Activated naive CD4-positive, alpha-beta T cell treated with anti-CD3 and anti-CD28 coated beads, Interleukin-2, amount 10 ng/mL, durations not matched to agents 7 days and 5 days (primary cell): ENCODE results near the gene SSC5D.

Experiments used
- CTCF ChIA-PET: fragments of 350-600 bp; sonication (Branson Sonifier 250); formaldehyde crosslinking; loops from one replicate; lab custom pipeline; 2021; ENCODE audit warnings: antibody characterized with exemption; lab: Charles Lee
- DNase-seq: peaks from one replicate; pipeline ENCODE4 v3.0.0-alpha.2; 2020
- H3K27ac Mint-ChIP-seq: one replicate; pipeline ENCODE4 v1.8.0; 2021; ENCODE audit warnings: mild to moderate bottlenecking, moderate library complexity, mixed read lengths
- H3K27me3 Mint-ChIP-seq: one replicate; pipeline ENCODE4 v1.8.0; 2021; ENCODE audit warnings: mild to moderate bottlenecking, mixed read lengths
- H3K36me3 Mint-ChIP-seq: one replicate; pipeline ENCODE4 v1.8.0; 2021; ENCODE audit warnings: mixed read lengths
- H3K4me1 Mint-ChIP-seq: one replicate; pipeline ENCODE4 v1.8.0; 2021; ENCODE audit warnings: mixed read lengths
- H3K4me3 Mint-ChIP-seq: one replicate; pipeline ENCODE4 v1.8.0; 2021; ENCODE audit warnings: mild to moderate bottlenecking, moderate library complexity, mixed read lengths
- H3K9me3 Mint-ChIP-seq: one replicate; pipeline ENCODE4 v1.8.0; 2021; ENCODE audit warnings: mixed read lengths

Gene SSC5D

DNA sequence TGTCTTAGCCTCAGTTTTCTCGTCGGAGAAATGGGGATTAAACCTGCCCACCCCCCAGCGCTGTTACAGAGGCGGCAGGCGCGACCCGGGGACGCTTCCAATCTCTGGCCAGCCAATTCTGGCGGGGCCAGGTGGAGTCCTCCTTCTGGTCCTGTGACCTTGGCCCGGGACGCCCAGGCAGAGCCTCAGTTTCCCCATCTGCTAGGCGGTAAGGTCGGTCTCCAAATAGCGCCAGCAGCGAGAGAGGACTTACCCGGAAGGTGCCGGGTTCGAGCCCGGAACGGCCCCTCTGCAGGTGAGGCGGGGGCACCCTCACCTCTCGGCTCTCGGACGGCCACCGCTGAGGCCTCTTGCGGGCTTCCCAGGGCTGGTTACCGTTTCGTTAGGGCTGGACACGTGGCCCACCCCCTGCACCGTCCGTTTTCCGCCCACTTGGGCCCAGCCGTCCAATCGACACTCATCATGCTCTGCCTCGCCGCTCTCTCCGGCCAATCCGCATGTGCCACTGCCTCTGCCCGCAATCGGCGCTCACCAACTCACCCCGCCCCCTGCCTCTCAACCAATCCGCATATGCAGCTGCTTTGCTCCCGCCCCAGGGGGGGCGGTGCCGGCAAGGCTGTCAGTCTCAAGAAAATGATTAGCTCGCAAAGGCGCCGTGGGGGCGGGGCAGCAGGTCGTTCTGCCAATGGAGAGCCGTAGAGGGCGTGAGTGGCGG lies 26.8 kb upstream of the SSC5D start, which contains the start of gene ISOC2:
ISOC2 (minus strand) TSS at position 384 of the 715 bp plus-strand sequence. CDS start 5,156 bp downstream, outside the sequence.
- peak; percentile 100 for DNase-seq
- H3K4me3 Mint-ChIP-seq = peak within 1 kb of the TSS; percentile 74
- H3K9me3 Mint-ChIP-seq = no peaks in the 10 kb centered on the region
- peak within 1 kb of the TSS; percentile 85 for H3K27ac Mint-ChIP-seq
- peaks cover 22% of the 10 kb centered on the region for H3K27me3 Mint-ChIP-seq
- CTCF ChIA-PET = interaction anchor here (0.7 to 1.1 kb wide), 4 partner anchors 31 to 171 kb away, joined by 3 to 7 read pairs (median 3); no protein-coding TSS in a partner anchor
- no peaks in the 10 kb centered on the region for H3K36me3 Mint-ChIP-seq
- H3K4me1 Mint-ChIP-seq = peaks cover 23% of the 10 kb centered on the region

DNA sequence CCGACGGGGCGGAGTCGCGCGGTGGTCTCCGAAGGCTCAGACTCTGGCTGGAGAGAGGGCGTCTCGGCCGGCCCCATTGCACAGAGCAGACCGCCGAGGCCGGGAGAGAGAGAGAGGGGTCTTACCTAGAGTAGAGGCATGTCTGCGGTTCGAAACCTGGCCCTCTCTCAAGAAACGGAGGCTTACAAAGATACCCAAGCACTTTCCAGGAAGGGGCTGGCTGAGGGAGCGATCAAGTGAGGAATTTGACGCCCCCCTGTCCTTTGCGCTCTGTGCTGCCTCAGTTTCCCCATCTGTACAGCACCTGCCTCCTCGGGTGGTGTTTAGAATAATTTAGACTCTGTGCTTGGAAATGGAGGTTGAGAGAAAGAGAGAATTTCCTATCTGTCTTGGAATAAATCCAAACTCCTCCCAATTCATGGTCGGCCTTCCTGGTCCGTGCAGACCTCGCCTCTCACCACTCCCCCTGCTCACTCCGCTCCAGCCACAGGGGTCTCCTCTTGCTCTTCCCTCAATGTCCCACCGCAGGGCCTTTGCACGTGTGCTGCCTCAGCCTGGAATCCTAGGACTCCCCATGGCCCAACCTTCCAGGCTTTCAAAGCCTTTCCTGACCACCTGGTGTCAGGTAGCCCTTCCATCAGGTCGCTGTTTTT lies 26.1 kb upstream of the SSC5D start:
- H3K27me3 Mint-ChIP-seq = peaks cover 22% of the 10 kb centered on the region
- CTCF ChIA-PET = interaction anchor here (0.7 to 1.1 kb wide), 4 partner anchors 30 to 170 kb away, joined by 3 to 7 read pairs (median 3); no protein-coding TSS in a partner anchor
- no peaks in the 10 kb centered on the region for H3K36me3 Mint-ChIP-seq
- peaks cover 23% of the 10 kb centered on the region for H3K4me1 Mint-ChIP-seq
- no peaks in the 10 kb centered on the region for H3K9me3 Mint-ChIP-seq
- peak overlapping the region; percentile 74 for H3K4me3 Mint-ChIP-seq
- no peak for DNase-seq
- peak overlapping the region; percentile 85 for H3K27ac Mint-ChIP-seq

DNA sequence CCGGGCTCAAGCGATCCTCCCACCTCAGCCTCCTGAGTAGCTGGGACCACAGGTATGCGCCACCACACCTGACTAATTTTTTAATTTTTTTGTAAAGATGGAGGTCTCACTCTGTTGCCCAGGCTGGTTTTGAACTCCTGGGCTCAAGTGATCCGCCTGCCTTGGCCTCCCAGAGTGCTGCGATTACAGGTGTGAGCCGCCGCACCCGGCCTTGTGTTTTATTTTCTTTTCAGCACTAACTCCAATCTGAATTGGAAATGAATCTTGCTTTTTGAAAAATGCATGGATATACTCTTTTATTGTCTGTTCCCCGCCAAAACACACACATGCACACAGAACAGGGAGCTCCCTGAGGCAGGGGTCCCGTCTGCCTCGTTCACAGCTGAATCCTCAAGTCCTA lies 25.5 kb upstream of the SSC5D start:
- peaks cover 23% of the 10 kb centered on the region for H3K4me1 Mint-ChIP-seq
- DNase-seq = no peak
- H3K4me3 Mint-ChIP-seq = peak overlapping the region; percentile 74
- no peaks in the 10 kb centered on the region for H3K36me3 Mint-ChIP-seq
- CTCF ChIA-PET = no interaction called here
- H3K9me3 Mint-ChIP-seq = no peaks in the 10 kb centered on the region
- H3K27me3 Mint-ChIP-seq = peaks cover 22% of the 10 kb centered on the region
- H3K27ac Mint-ChIP-seq = peak overlapping the region; percentile 85

DNA sequence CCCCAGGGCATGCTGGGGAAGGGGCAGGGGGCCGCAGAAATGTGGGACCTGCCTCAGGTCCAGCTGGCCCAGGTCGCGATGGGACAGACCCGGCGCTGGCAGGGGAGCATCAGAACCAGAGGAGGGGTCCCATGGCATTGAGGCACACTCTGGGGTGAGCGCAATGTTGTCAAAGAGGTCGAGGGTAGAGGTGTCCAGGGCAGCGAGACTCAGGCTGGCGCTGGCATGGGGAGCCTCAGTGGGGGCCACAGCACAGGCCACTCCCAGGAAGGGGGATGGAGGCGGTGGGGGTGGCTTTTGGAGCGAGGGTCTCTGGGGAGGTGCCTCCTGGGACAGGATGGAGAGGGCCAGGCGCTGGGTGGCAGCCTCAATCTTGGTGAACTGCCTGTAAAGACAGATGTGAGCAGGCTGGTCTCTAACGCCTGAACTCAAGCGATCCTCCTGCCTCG lies 24.6 kb upstream of the SSC5D start:
- Mint-ChIP-seq H3K36me3 (no peaks in the 10 kb centered on the region), H3K4me3 (no peak overlapping the region)
- CTCF ChIA-PET = no interaction called here

DNA sequence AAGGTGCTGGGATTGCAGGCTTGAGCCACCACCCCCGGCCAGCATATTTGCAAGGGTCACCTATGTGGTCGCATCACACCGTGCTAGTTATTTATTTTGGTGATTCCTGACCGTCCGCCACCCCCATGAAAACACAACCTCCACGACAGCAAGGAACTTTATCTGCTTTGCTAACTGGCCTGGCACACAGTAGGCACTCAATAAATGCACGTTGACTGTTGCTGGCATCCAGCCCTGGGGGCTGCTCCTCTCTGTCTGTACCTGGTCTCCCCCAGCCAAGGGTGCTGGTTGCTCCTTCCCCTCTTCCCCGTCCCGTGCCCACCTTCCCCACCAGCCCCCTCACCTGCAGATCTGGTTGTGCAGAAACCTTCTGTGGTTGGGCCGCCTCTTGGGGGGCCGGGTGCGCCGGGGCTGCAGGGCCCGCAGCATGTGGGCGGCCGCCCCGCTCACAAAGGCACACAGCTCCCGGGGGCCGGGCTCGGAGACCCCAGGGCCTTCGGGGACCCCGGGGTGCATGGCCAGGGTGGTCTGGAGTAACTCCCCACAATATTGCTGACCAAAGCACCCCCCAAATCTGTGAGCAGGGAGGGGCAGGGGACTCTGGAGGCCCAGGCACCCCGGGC lies 24.1 kb upstream of the SSC5D start:
- H3K9me3 Mint-ChIP-seq = no peaks in the 10 kb centered on the region
- H3K4me3 Mint-ChIP-seq = no peak overlapping the region
- H3K27me3 Mint-ChIP-seq = peaks cover 28% of the 10 kb centered on the region
- no peaks in the 10 kb centered on the region for H3K36me3 Mint-ChIP-seq
- CTCF ChIA-PET = interaction anchor here (1.1 kb wide), 1 partner anchor 40 kb away, joined by 3 read pairs; no protein-coding TSS in a partner anchor
- H3K4me1 Mint-ChIP-seq = peaks cover 26% of the 10 kb centered on the region
- no peak for DNase-seq
- H3K27ac Mint-ChIP-seq = no peak overlapping the region

More for the DNA sequence above, 24.6 kb upstream of the SSC5D start:
- Mint-ChIP-seq H3K9me3 (no peaks in the 10 kb centered on the region), H3K27me3 (peaks cover 27% of the 10 kb centered on the region), H3K27ac (no peak overlapping the region), H3K4me1 (peaks cover 26% of the 10 kb centered on the region)
- DNase-seq = no peak

DNA sequence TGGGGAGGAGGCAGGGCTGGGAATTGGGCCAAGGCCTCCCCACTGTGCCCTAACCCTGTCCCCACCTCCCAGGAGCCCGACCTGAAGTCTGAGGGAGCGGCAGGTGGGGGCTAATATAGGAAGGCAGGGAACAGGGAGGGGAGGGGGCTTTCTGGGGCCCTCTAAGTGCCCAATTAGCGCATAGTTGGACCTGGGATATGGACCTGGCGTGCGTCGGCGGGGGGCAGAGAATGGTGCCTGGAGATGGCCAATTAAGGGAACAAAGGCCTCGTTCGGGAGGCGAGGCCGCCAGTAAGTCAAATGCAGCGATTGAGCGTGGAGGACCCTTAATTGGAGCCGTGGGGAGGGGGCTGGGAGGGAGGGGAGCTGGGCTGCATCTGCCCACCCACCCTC lies 23.6 kb upstream of the SSC5D start, which contains the start of gene C19orf85:
C19orf85 (minus strand) TSS at position 90 of the 393 bp plus-strand sequence. CDS start 197 bp downstream, outside the sequence.
- H3K27ac Mint-ChIP-seq = no peak within 1 kb of the TSS
- DNase-seq = no peak
- no peaks in the 10 kb centered on the region for H3K9me3 Mint-ChIP-seq
- no peak within 1 kb of the TSS for H3K4me3 Mint-ChIP-seq
- peaks cover 33% of the 10 kb centered on the region for H3K27me3 Mint-ChIP-seq
- CTCF ChIA-PET = interaction anchor here (1.1 kb wide), 1 partner anchor 39 kb away, joined by 3 read pairs; no protein-coding TSS in a partner anchor
- H3K4me1 Mint-ChIP-seq = peaks cover 26% of the 10 kb centered on the region
- H3K36me3 Mint-ChIP-seq = no peaks in the 10 kb centered on the region

DNA sequence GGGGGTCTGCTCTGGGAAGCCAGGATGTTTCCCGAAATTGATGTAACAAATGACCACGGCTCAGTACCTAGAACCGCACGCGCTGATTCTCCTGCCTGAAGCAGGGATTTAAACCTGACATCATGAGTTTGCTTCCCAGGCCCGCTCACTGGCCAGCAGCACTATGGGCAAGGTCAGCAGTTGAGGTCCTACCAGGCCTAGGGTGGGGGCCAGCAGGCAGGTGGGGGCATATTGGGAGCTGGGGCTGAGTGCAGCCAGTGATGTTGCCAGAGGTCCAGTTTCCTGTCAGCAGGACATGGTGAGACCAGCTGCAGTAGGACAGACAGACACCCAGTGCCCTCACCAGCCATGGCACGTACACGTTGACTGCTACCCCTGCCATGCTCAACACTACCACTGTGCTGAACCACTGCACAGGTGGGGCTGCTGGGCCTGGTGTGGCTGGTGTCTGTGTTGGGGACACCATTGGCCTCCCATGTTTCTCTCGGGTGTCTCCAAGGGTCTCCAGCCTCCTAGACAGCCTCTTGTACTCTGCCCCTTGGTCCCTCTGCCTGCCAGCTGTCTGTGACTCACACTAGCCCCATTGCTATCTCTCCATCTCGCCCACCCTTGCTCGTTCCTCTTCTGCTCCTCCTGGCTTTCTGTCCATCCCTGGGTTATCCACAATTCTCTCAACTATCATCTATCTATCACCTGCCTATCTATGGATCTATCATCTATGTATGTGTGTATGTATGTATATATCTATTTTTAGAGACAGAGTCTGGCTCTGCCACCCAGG lies 22.6 kb upstream of the SSC5D start:
- Mint-ChIP-seq H3K27me3 (peaks cover 35% of the 10 kb centered on the region), H3K4me3 (no peak overlapping the region), H3K27ac (no peak overlapping the region), H3K4me1 (peaks cover 18% of the 10 kb centered on the region), H3K9me3 (no peaks in the 10 kb centered on the region), H3K36me3 (no peaks in the 10 kb centered on the region)
- DNase-seq = no peak
- CTCF ChIA-PET = interaction anchor here (1.7 to 4.0 kb wide), 2 partner anchors 39 to 142 kb away, joined by 5 to 53 read pairs; no protein-coding TSS in a partner anchor

DNA sequence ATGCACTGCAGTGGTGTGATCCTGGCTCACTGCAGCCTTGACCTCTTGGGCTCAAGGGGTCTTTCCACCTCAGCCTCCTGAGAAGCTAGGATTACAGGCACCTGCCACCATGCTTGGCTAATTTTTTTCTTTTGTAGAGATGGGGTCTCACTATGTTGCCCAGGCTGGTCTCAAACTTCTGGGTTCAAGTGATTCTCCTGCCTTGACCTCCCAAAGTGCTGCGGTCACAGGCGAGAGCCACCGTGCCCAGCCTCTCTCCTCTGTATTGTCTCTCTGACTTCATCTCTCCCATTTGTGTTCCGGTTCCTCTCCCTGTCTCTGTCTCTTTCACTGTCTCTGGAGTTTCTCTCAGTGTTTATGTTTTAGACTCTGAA lies 22.0 kb upstream of the SSC5D start:
- H3K36me3 Mint-ChIP-seq = no peaks in the 10 kb centered on the region
- CTCF ChIA-PET = interaction anchor here (1.7 to 4.0 kb wide), 2 partner anchors 38 to 141 kb away, joined by 5 to 53 read pairs; no protein-coding TSS in a partner anchor
- H3K4me1 Mint-ChIP-seq = peaks cover 15% of the 10 kb centered on the region
- DNase-seq = no peak
- H3K27me3 Mint-ChIP-seq = peaks cover 35% of the 10 kb centered on the region
- H3K27ac Mint-ChIP-seq = no peak overlapping the region
- H3K4me3 Mint-ChIP-seq = no peak overlapping the region
- H3K9me3 Mint-ChIP-seq = no peaks in the 10 kb centered on the region

DNA sequence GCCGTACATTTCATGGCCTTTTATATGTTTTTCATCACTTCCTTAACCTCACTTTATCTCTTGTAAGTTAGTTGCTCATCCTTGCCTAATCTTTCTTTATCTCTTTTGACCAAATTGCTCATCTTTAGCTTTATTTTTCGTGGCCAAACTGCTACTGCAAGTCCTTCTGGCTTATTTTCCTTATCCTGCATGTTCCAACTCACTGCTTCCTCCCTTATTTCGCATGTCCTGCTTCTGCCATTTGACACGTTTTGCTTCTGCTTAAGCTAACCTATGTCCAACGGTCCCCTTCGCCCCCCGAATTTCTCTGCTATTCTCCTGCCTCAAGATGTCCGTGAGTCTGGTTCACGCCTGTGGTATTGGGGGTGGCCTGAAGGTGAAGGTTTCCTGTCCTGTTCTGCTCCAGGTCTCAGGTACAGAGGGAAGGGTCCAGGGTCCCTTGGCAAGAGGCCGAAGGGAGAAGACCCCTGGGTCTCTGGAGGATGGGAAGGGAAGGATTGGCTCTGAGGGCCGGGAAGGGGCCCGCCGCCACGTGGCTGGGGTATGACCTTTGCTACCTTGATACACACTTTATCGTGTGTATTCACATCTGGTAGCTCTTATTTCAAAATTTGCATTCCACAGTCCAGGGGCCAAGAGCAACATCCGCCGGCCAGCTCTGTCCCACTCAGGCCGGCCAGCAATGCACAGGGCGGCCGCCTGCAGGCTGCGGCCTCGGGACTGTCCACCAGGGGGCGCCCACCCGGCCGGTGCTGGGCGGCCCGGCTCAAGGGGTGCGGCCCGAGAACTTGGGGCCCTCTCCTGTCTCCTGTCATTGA lies 20.8 kb upstream of the SSC5D start:
- CTCF ChIA-PET = interaction anchor here (0.6 to 4.0 kb wide), 15 partner anchors 8 to 326 kb away, joined by 3 to 53 read pairs (median 6); partner anchors contain the start of genes NAT14 and ZNF628
- H3K4me3 Mint-ChIP-seq = no peak overlapping the region
- H3K27ac Mint-ChIP-seq = no peak overlapping the region
- peak; percentile 76 for DNase-seq
- H3K27me3 Mint-ChIP-seq = peaks cover 35% of the 10 kb centered on the region
- no peaks in the 10 kb centered on the region for H3K9me3 Mint-ChIP-seq
- peaks cover 6% of the 10 kb centered on the region for H3K4me1 Mint-ChIP-seq
- H3K36me3 Mint-ChIP-seq = no peaks in the 10 kb centered on the region

DNA sequence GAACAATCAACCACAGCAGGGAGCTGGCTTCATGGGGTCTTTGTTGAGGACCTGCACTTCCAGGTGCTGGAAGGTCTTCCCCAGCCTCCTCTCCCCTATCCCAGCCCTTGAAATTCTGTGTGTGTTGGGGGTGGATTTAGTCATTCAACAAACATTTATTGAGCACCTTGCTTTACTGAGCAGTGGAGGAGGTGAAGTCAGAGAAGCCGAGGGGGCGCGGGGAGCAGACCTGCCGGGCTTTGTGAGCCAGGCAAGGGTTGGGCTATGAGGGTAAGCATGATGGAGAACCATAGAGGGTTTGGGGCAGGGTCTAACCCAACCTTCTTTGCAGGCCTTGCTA lies 20.2 kb upstream of the SSC5D start:
- no peaks in the 10 kb centered on the region for H3K9me3 Mint-ChIP-seq
- H3K4me1 Mint-ChIP-seq = peaks cover 3% of the 10 kb centered on the region
- no peak overlapping the region for H3K27ac Mint-ChIP-seq
- CTCF ChIA-PET = interaction anchor here (0.7 to 4.0 kb wide), 13 partner anchors 8 to 327 kb away, joined by 3 to 53 read pairs (median 6); partner anchors contain the start of genes NAT14 and ZNF628
- no peaks in the 10 kb centered on the region for H3K36me3 Mint-ChIP-seq
- H3K4me3 Mint-ChIP-seq = no peak overlapping the region
- H3K27me3 Mint-ChIP-seq = peaks cover 34% of the 10 kb centered on the region
- no peak for DNase-seq

DNA sequence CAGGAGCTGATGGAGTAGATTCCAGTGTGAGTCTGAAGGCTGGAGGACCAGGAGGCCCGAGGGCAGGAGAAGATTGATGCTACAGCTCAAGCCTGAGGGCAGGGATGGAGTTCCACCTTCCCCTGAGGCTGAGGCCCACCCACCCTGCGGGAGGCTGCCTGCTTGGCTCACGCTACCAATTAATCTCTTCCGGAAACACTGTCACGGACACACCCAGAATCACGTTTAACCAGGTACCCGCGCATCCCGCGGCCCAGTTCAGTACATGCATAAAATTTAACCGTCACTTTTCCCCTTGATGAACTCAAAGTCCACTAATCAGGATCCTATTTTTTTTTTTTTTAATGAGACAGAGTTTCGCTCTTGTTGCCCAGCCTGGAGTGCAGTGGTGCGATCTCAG lies 17.0 kb upstream of the SSC5D start:
- Mint-ChIP-seq H3K9me3 (no peaks in the 10 kb centered on the region), H3K4me3 (no peak overlapping the region), H3K27ac (no peak overlapping the region), H3K4me1 (peaks cover 10% of the 10 kb centered on the region), H3K27me3 (peaks cover 17% of the 10 kb centered on the region), H3K36me3 (no peaks in the 10 kb centered on the region)
- CTCF ChIA-PET = interaction anchor here (1.2 kb wide), 1 partner anchor 33 kb away, joined by 8 read pairs; no protein-coding TSS in a partner anchor
- DNase-seq = no peak

DNA sequence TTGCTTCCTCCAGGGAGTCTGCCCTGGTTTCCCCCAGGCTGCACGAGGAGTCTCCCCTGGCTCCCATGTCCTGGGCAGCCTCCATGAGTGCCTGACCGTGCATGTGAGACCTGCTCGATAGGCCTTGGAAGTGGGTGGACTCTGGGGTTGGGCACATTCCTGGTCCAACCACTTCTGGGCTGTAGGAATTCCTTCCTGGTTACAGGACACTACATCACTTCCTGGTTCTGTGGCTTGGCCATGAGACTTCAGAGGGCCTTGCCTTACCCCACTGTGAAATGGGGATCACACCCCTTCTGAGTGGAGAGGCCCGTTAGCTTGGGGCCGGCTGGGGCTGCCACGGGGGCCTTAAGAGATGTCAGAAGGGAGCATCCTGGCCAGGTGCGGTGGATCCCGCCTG lies 15.8 kb upstream of the SSC5D start:
- H3K4me3 Mint-ChIP-seq = no peak overlapping the region
- no peak overlapping the region for H3K27ac Mint-ChIP-seq
- H3K9me3 Mint-ChIP-seq = no peaks in the 10 kb centered on the region
- no peak for DNase-seq
- no peaks in the 10 kb centered on the region for H3K36me3 Mint-ChIP-seq
- H3K4me1 Mint-ChIP-seq = peaks cover 12% of the 10 kb centered on the region
- CTCF ChIA-PET = interaction anchor here (0.8 to 1.2 kb wide), 2 partner anchors 11 to 32 kb away, joined by 3 to 4 read pairs; no protein-coding TSS in a partner anchor
- peaks cover 17% of the 10 kb centered on the region for H3K27me3 Mint-ChIP-seq
